Left colon (tissue), 2 donors: ENCODE measurements around the gene MCU. TPM values are rescaled to one million over a fixed set of nuclear protein-coding genes. Genes with fewer than 3 reads are reported as not detected.
"Not testable (repeated sequence)": the region's sequence is repeated elsewhere in the genome, so short reads cannot be mapped to it uniquely, and the experiment has no call there.

Experiments
- ATAC-seq: fragments of 200-7000 bp; cut with Tn5 transposase; one replicate; pipeline ENCODE4 v1.9.1; 2020; ENCODE audit warnings: mild to moderate bottlenecking, moderate library complexity
- DNase-seq, 2 donors: peaks; one replicate each; pipeline ENCODE4 v3.0.0-alpha.2; 2020
- intact Hi-C, 2 donors: fragments of 100-400 bp; cut with DNase I in 1 of 2; cut with micrococcal nuclease in 1 of 2; formaldehyde crosslinking; loops; one replicate each; pipeline versions ENCODE4 v1.11.2 to v1.14.0; 2022; cut with DNase I, micrococcal nuclease
- long read RNA-seq: library from polyadenylated mRNA; unstranded; transcript quantifications from one replicate; pipeline ENCODE4 v2.0.0, GENCODE V29; 2021
- total RNA-seq, 2 donors: library from RNA; stranded (reverse); fragmentation: NEBNext Ultra II Directional; extraction: Animal tissue kit (Norgen Biotek cat#: 25700); gene quantifications; one replicate each; pipeline ENCODE4 v1.2.1, GENCODE V29; 2021
- donor health status: DM: no; HTN: no; CAD: no.
- donor health status: DM: yes; HTN: yes; CAD: no.

The MCU gene, protein sequence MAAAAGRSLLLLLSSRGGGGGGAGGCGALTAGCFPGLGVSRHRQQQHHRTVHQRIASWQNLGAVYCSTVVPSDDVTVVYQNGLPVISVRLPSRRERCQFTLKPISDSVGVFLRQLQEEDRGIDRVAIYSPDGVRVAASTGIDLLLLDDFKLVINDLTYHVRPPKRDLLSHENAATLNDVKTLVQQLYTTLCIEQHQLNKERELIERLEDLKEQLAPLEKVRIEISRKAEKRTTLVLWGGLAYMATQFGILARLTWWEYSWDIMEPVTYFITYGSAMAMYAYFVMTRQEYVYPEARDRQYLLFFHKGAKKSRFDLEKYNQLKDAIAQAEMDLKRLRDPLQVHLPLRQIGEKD
- 100 to 1,000 TPM in 1 of 2 donors, 10 to 100 TPM in 1; 84.6 to 106 TPM for total RNA-seq
- long read RNA-seq, transcript MCU-202 (8 exons, 2,949 nt): major isoform, 85 of 124 reads
- long read RNA-seq, partial matches to known transcripts: 17 of 124 reads
- long read RNA-seq, other reads (novel, unspliced or antisense): 22 of 124 reads

DNA sequence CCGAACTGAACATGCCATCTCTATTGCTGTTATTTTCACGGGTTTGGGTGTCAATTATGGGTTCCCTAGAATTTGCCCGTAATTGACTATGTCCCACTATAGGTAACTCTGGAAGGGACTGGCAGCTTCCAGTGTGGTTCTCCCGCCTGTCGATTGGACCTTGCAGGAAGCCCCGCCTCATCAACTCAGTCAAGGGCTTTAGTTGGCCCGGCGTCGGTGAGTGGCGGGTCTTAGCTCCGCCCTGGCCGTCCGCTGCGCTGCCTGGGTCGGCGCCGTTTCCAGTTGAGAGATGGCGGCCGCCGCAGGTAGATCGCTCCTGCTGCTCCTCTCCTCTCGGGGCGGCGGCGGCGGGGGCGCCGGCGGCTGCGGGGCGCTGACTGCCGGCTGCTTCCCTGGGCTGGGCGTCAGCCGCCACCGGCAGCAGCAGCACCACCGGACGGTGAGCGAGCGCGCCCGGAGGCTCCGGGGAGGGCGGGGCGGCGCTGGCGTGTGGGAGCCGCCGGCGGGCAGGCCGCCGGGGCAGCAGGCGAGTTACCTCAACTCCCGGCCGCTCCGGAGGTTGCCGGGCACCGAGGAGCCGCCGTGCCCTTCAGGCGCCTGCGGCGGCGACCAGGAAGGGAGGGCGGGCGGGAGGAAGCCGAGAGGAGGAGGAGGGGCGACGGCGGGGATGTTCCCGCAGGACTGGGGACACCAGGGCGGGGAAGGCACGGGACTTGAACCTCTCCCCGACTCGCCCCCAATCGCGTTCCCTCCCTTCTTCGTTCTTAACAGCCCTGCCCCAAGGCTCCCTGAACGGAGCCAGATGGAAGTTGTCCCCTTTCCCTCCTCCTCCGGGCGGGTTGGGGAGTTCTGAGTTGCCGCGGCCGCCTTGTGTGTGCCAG is at the start of gene MCU:
Gene MCU, plus strand, starts transcription at position 281 of the 881 bp plus-strand sequence. Its CDS starts 9 bp downstream, at position 290.
- intact Hi-C loops: loop anchor here in 1 of 2 donors (5.0 to 10.0 kb wide), 2 partner anchors 140 to 327 kb away; no protein-coding TSS in a partner anchor
- ATAC-seq (peak; percentile 84), DNase-seq (peak; percentile 96 to 97)

DNA sequence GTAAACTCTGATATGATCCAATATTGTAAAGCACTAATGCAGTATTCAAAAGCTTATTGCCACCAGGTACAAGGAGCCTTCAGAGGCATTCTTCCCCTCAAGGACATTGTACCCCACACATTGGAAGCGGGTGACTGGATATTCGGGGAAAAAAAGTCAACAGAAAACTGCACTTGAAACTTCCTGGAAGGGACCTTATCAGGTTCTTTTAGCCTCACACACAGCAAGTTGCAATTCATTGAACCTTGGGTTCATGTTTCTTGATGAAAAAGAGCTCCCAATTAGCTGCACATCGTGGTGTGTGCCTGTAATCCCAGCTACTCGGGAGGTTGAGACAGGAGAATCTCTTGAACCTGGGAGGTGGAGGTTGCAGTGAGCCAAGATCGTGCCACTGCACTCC is 49.6 kb upstream of the MCU start:
- intact Hi-C loops: no loop called here
- DNase-seq (no peak), ATAC-seq (no peak)

DNA sequence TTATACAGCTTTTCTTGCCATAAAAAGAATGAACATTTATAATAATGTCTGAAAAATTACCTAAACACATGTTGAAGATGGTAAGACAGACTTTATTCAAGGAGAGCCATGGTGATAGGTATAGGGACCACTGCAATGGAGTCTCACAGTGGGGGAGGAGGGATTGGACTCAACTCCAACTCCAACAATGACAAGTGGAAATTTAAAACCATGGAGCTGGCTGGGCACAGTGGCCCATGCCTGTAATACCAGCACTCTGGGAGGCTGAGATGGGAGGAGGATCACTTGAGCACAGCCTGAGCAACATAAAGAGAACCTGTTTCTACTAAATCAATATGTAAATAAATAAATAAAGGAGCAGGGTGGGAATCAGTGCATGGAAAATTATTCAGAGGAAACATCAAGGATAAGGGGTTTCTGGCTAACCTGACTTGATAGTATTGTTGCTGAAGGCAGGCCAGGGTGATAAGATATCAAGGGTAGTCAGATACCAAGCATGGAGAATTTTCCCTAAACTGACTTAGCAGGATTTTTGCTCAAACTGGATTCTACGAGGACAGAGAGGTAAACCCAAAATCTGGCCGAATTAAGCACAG is 46.6 kb upstream of the MCU start:
- ATAC-seq: no peak
- intact Hi-C loops: no loop called here
- DNase-seq: no peak

DNA sequence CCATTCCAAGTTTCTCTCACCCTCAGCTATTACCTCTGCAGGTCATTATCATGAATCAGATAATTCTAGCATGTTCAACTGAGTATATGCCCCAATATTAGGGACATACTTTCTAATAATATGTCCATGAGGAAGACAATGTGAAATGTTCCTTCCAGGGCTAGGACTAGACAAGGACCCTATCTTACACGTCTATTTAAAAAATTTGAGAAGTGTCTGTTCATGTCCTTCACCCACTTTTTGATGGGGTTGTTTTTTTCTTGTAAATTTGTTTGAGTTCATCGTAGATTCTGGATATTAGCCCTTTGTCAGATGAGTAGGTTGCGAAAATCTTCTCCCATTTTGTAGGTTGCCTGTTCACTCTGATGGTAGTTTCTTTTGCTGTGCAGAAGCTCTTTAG is 45.0 kb upstream of the MCU start:
- ATAC-seq, intact Hi-C loops, DNase-seq: not testable (repeated sequence)

DNA sequence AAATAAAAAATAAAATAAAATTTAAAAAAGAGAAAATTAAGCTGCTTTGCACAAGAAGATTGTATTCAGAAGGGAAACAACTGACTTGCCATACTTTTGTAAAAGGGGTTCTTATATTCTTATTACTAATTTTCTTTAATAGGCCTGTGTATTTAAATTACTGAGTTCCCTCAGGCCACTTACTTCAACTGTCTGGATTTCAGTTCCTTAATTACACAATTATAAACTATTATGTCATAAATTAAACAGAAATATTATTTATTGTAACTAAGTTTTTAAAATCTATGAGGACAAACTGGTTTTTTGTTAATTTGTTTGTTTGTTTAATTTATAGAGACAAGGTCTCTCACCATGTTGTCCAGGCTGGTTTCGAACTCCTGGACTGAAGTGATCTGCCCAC is 43.6 kb upstream of the MCU start:
- no peak for DNase-seq
- intact Hi-C loops: no loop called here
- no peak for ATAC-seq

DNA sequence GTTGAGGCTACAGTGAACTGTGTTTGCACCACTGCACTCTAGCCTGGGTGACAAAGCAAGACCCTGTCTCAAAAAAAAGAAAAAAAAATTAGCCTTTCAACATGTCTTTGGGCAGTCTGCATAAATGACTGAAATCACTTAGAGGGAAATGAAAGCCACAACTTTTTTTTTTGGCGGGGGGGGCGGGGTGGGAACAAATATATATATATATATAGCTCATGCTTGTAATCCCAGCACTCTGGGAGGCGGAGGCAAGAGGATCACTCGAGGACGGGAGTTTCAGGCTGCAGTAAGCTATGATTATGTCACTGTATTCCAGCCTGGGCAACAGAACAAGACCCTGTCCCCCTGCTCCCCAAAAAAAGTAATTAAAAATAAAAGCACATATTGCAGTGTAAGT is 42.7 kb upstream of the MCU start:
- DNase-seq: no peak
- no peak for ATAC-seq
- intact Hi-C loops: no loop called here

DNA sequence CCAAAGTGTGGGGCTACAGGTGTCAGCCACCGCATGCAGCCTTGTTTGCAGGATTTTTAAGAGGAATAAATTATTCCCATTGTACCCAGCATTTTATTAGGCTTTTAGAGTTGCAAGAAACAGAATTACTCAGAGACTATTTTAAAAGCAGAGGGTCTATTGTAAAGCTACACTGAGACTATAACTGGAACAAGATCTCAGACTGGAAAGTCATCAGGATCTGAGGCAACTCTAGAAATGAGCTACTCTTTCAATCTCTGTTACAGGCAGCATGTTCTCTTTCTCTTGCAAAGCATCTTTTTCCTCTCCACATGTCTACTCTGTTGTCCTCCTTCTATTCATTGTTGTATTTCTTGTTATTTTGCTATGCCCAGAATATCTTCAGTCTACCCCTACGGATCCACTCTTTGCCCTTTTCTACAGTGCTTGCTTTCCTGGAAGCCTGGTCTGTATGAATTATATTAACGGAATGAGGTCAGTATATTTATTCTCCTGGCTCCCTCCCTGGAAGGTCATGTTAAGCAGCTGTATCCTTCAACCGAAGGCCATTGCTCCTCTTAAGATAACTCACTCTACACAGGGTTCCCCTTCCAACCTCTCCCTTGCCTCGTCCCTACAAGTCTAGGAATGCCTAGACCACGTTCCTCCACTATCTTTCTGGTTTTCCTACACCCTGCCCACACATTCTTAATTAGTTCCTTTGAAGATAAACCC is 38.4 kb upstream of the MCU start:
- DNase-seq (no peak), ATAC-seq (no peak)
- intact Hi-C loops: no loop called here

DNA sequence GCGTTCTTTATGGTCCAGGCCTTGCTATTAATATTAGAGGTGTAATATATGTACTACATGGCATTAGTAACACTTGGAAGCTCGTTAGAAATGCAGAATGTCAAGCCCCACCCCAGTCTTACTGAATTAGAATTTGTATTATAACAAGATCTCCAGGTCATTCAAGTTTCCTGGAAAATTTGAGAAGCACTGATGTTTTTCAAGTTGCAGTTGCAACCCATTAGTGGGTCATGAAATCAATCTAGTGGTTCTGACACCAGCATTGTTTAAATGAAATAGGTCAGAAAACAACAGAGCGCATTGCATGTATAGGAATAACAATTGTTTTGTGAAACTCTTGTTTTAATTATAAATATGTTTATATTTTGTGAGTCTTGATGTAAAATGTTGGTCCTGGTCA is 37.2 kb upstream of the MCU start:
- intact Hi-C loops: no loop called here
- DNase-seq: no peak
- no peak for ATAC-seq

DNA sequence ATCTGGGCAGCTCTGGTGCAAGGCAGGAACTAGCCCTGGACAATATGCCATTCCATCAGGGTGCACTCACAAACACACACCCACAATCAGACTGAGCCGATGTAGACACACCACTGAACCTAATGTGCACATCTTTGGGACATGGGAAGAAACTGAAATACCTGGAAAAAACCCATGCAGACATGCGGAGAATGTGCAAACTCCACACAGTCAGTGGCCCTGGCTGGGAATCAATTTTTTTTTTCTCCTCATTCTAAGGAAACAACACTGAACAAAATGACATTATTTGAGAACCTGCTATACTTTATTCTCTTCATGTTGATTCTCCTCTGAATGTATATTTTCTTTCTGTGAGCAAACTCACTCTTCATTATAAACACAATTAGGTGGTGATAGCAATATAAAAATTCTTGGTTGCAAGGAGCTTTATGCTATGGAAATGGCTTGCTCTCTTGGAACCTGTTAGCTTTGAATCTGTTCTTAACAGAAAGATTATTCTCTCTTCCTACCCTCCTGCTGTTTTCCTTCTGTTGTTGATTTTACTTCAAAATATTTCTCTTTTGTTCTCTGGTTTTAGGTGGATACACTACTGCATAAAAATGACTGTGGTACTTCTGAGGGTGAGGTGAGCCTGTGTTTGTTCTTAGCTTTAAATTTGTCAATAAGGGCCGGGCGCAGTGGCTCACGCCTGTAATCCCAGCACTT is 33.1 kb upstream of the MCU start:
- intact Hi-C loops: no loop called here
- DNase-seq: no peak
- no peak for ATAC-seq

DNA sequence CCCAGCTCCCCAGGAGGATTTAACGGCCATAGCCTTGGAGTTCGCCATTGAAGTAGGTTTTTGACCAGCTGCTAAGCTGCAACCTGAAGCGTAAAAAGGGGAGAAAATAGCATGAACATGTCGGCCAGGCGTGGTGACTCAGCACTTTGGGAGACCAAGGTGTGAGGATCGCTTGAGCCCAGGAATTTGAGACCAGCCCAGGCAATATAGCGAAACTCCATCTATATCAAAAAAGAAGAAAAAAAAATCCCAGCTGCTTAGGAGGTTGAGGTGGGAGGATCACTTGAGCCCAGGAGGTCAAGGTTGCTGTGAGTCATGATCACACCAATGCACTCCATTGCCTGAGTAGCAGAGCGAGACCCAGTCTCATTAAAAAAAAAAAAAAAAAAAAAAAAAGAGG is 32.2 kb upstream of the MCU start:
- intact Hi-C loops: no loop called here
- ATAC-seq (no peak), DNase-seq (no peak)

DNA sequence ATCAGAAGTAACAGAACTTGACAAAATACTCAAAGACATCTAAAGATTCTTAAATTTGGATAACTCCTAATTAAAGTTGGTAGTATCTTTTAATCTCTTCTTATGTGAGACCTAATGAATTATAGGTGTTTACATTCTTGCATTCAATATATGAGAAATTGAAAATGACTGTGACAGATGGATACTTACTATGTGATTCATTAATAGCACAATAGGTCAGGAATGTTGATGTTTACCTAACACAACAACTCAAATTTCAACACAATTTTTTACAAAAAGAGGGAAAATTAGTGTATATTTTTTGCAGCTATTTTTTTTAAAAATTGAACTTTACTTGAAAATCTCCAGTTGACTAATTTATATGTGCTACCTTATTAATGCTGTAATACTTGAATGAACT is 31.7 kb upstream of the MCU start:
- DNase-seq (no peak), ATAC-seq (no peak)
- intact Hi-C loops: no loop called here

DNA sequence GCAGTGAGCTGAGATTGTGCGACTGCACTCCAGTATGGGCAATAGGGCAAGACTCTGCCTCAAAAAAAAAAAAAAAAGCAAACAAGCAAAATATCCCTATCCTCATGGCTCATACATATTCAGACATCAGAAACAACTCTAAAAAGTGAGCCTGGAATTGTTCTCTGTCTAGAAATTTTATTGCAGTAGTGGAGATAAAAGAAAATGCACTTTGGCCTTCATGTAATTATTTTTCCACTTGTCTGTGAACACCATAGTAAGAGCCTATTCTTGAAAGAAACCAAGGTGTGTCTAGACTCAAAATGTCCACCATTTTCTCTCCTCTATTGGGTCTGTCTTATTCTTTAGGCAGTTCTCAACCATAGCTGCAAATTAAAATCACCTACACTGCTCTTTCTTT is 30.5 kb upstream of the MCU start:
- DNase-seq: no peak
- intact Hi-C loops: no loop called here
- ATAC-seq: peak; percentile 92

DNA sequence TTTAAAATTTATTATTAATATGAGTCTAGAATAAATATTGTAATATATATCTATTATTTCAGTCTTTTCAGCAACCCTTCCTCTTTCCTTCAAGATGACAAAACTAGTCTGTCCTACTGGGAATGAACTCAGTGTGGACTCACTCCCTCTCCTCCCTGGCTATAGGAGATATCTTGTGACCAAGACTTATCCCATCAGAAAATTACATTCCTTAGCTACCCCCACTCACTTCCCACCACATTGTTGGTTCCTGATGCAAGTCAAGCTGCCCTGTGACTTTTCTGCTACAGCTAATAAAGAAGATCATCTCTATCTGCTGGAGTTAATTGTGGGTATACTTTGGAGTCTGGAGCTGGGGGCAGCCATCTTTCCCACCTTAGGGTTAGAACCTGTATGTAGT is 28.0 kb upstream of the MCU start:
- ATAC-seq (no peak), DNase-seq (no peak)
- intact Hi-C loops: no loop called here

DNA sequence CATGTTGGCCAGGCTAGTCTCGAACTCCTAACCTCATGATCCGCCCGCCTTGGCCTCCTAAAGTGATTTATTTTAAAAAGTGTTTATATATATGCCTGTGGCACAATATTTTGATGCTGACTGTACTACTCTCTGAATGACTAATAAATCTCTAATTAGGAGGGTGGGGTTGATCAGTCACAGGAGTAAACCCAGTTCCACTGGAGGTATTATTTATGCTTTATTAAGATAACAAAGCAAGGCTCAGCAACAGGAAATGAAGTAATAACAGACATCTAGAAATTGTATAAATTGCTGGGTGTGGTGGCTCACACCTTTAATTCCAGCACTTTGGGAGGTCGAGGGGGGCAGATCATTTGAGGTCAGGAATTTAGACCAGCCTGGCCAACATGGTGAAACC is 26.0 kb upstream of the MCU start:
- ATAC-seq (no peak), DNase-seq (no peak)
- intact Hi-C loops: no loop called here

DNA sequence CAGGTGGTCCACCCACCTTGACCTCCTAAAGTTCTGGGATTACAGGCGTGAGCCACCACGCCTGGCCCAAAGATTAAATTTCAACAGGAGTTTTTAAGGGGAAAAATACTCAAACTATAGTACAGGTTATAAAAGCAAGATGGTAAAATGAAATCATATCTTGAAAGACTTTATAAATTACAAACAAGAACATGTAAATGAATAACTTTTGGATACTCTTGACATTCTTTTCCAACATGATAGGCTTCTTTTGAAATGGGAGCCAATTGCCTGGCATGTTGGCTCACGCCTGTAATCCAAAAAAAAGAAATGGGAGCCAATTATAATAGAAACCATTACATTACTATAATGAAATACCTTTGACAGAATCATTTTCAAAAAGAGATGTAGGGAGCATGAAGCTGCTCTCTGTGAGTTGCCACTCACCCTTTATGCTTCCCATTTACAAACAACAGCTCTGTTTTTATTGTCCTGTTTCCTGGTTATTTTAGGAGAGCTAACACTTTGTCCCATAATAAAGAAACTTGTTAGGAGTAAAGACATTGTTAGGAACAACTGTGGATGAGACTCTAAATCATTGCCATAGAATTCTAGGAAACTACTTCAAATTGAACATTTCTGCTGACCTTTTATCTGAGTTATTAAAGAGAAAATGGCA is 24.6 kb upstream of the MCU start:
- intact Hi-C loops: no loop called here
- peak; percentile 77 for ATAC-seq
- no peak for DNase-seq

DNA sequence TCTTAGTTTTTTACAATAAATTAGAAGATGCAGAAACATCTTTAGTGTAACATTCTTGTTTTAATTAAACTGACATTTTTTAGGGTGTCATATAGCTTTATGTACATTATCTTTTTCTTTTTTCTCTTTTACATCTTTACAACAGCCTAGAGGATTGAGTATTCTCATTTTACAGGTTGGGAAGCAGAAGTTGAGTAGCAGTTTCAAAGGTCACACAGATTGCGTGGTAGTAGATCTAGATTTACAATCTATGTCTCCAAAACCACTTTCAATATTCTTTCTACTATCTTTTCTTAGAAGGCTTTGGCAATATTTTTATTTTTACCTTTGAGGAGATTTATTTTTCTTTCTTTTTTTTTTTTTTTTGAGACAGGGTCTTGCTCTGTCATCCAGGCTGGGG is 18.7 kb upstream of the MCU start:
- DNase-seq (no peak), ATAC-seq (peak; percentile 77)
- intact Hi-C loops: no loop called here

DNA sequence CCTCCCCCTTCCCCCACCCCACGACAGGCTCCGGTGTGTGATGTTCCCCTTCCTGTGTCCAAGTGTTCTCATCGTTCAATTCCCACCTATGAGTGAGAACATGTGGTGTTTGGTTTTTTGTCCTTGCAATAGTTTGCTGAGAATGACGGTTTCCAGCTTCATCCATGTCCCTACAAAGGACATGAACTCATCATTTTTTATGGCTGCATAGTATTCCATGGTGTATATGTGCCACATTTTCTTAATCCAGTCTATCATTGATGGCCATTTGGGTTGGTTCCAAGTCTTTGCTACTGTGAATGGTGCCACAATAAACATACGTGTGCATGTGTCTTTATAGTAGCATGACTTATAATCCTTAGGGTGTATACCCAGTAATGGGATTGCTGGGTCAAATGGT is 17.8 kb upstream of the MCU start:
- DNase-seq, ATAC-seq, intact Hi-C loops: not testable (repeated sequence)

DNA sequence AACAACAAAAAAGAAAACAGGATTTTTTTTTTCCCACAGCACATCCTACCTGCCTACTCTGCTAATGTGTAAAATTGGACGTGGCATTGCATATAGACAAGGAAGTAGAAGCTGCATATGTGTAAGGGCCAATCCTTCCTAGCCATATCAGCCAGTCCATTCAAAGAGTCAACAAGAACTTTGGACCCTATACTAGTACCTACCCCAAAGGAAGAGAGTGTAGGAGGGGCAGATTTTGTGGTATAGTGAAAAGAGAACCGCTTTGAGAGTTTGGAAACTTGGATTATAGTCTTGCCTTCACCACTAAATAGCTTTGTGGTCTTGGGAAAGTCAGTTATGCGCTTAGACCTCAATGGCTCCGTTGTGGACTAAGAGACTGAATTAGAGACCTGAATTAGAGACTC is 12.1 kb upstream of the MCU start:
- ATAC-seq (peak; percentile 92), DNase-seq (no peak)
- intact Hi-C loops: no loop called here
